WTC11 (cell line): ENCODE measurements around the gene ARHGAP23. TPM values are rescaled to one million over a fixed set of nuclear protein-coding genes. Genes with fewer than 3 reads are reported as not detected.

ENCODE experiments used
- ATF1 ChIP-seq: sonication (generic); formaldehyde crosslinking; IDR thresholded peaks from 2 replicates; pipeline ENCODE4 v1.8.1; 2023; ENCODE audit warnings: mild to moderate bottlenecking, moderate library complexity, missing genetic modification reagents
- CREB1 ChIP-seq: sonication (generic); formaldehyde crosslinking; IDR thresholded peaks from 2 replicates; pipeline ENCODE4 v1.8.0; 2023; ENCODE audit warnings: mild to moderate bottlenecking, missing genetic modification reagents
- FOXJ3 ChIP-seq: sonication (generic); formaldehyde crosslinking; IDR thresholded peaks from 2 replicates; pipeline ENCODE4 v1.9.0; 2021; ENCODE audit warnings: missing genetic modification reagents, mild to moderate bottlenecking, borderline replicate concordance
- FOXK1 ChIP-seq: sonication (generic); formaldehyde crosslinking; IDR thresholded peaks from 2 replicates; pipeline ENCODE4 v1.8.0; 2022; ENCODE audit warnings: mild to moderate bottlenecking, moderate library complexity, missing genetic modification reagents
- GABPB1 ChIP-seq: sonication (generic); formaldehyde crosslinking; IDR thresholded peaks from 2 replicates; pipeline ENCODE4 v1.8.1; 2023; ENCODE audit warnings: mild to moderate bottlenecking, missing genetic modification reagents
- GTF2I ChIP-seq: fragments of 250-450 bp; sonication (Bioruptor Pico); conservative IDR thresholded peaks from 2 replicates; pipeline ENCODE4 v1.4.0; 2021; ENCODE audit warnings: mild to moderate bottlenecking
- NFYB ChIP-seq: sonication (generic); formaldehyde crosslinking; conservative IDR thresholded peaks from 2 replicates; pipeline ENCODE4 v1.8.0; 2022; ENCODE audit warnings: low read depth, missing genetic modification reagents
- NR1H2 ChIP-seq: sonication (generic); formaldehyde crosslinking; IDR thresholded peaks from 2 replicates; pipeline ENCODE4 v1.9.0; 2021; ENCODE audit warnings: mild to moderate bottlenecking, moderate library complexity, missing genetic modification reagents
- OVOL2 ChIP-seq: fragments of 250-450 bp; sonication (Bioruptor Pico); IDR thresholded peaks from 2 replicates; pipeline ENCODE4 v1.9.0; 2021; ENCODE audit warnings: mild to moderate bottlenecking, borderline replicate concordance
- SMAD3 ChIP-seq: sonication (generic); formaldehyde crosslinking; IDR thresholded peaks from 2 replicates; pipeline ENCODE4 v1.8.0; 2022; ENCODE audit warnings: missing genetic modification reagents, mild to moderate bottlenecking, borderline replicate concordance
- SMAD4 ChIP-seq: sonication (generic); formaldehyde crosslinking; IDR thresholded peaks from 2 replicates; pipeline ENCODE4 v1.8.0; 2022; ENCODE audit warnings: mild to moderate bottlenecking, missing genetic modification reagents
- TCF7 ChIP-seq: sonication (generic); formaldehyde crosslinking; IDR thresholded peaks from 2 replicates; pipeline ENCODE4 v1.8.0; 2022; ENCODE audit warnings: mild to moderate bottlenecking, low read depth, missing genetic modification reagents, moderate library complexity
- USF1 ChIP-seq: sonication (generic); formaldehyde crosslinking; IDR thresholded peaks from 2 replicates; pipeline ENCODE4 v1.8.0; 2022; ENCODE audit warnings: mild to moderate bottlenecking, missing genetic modification reagents
- USF2 ChIP-seq: sonication (generic); formaldehyde crosslinking; IDR thresholded peaks from 2 replicates; pipeline ENCODE4 v1.8.1; 2023; ENCODE audit warnings: mild to moderate bottlenecking, missing genetic modification reagents, moderate library complexity
- ZMAT4 ChIP-seq: fragments of 250-450 bp; sonication (Bioruptor Pico); IDR thresholded peaks from 2 replicates; pipeline ENCODE4 v1.9.0; 2021; ENCODE audit warnings: mild to moderate bottlenecking
- ZNF138 ChIP-seq: sonication (generic); formaldehyde crosslinking; conservative IDR thresholded peaks from 2 replicates; pipeline ENCODE4 v1.8.1; 2022; ENCODE audit warnings: mild to moderate bottlenecking, moderate library complexity, missing genetic modification reagents
- ZNF232 ChIP-seq: sonication (generic); formaldehyde crosslinking; IDR thresholded peaks from 2 replicates; pipeline ENCODE4 v1.8.0; 2022; ENCODE audit warnings: mild to moderate bottlenecking, missing genetic modification reagents
- ZNF317 ChIP-seq: sonication (generic); formaldehyde crosslinking; IDR thresholded peaks from 2 replicates; pipeline ENCODE4 v1.8.1; 2023; ENCODE audit warnings: low read depth, mild to moderate bottlenecking, moderate library complexity, missing genetic modification reagents, borderline replicate concordance
- ZNF425 ChIP-seq: fragments of 250-450 bp; sonication (Bioruptor Pico); conservative IDR thresholded peaks from 2 replicates; pipeline ENCODE4 v1.9.0; 2021; ENCODE audit warnings: mild to moderate bottlenecking
- total RNA-seq: library from RNA; stranded (reverse); gene quantifications from 3 replicates; pipeline ENCODE4 v1.2.3, GENCODE V29; 2021
- TF ChIP-seq, protein P1 (sequence below): sonication (generic); formaldehyde crosslinking; IDR thresholded peaks from 2 replicates; pipeline ENCODE4 v1.8.0; 2023; ENCODE audit warnings: missing genetic modification reagents, mild to moderate bottlenecking, borderline replicate concordance
- TF ChIP-seq, protein P2 (sequence below): fragments of 250-450 bp; sonication (Bioruptor Pico); IDR thresholded peaks from 2 replicates; pipeline ENCODE4 v2.1.2; 2022; ENCODE audit warnings: mild to moderate bottlenecking, moderate library complexity
- TF ChIP-seq, protein P3 (sequence below): fragments of 250-450 bp; sonication (Bioruptor Pico); IDR thresholded peaks from 2 replicates; pipeline ENCODE4 v1.9.0; 2021; ENCODE audit warnings: moderate library complexity, mild to moderate bottlenecking, inconsistent platforms, borderline replicate concordance
- TF ChIP-seq, protein P4 (sequence below): fragments of 200-600 bp; IDR thresholded peaks from 2 replicates; pipeline ENCODE4 v1.8.0; 2022; ENCODE audit warnings: antibody characterized with exemption
- TF ChIP-seq, protein P5 (sequence below): fragments of 250-450 bp; sonication (Bioruptor Pico); IDR thresholded peaks from 2 replicates; pipeline ENCODE4 v1.8.0; 2021; ENCODE audit warnings: mild to moderate bottlenecking

Gene ARHGAP23
- total RNA-seq, 1 experiment from 2014 or later: 66.0 TPM

- TF ChIP-seq, protein P1, sequence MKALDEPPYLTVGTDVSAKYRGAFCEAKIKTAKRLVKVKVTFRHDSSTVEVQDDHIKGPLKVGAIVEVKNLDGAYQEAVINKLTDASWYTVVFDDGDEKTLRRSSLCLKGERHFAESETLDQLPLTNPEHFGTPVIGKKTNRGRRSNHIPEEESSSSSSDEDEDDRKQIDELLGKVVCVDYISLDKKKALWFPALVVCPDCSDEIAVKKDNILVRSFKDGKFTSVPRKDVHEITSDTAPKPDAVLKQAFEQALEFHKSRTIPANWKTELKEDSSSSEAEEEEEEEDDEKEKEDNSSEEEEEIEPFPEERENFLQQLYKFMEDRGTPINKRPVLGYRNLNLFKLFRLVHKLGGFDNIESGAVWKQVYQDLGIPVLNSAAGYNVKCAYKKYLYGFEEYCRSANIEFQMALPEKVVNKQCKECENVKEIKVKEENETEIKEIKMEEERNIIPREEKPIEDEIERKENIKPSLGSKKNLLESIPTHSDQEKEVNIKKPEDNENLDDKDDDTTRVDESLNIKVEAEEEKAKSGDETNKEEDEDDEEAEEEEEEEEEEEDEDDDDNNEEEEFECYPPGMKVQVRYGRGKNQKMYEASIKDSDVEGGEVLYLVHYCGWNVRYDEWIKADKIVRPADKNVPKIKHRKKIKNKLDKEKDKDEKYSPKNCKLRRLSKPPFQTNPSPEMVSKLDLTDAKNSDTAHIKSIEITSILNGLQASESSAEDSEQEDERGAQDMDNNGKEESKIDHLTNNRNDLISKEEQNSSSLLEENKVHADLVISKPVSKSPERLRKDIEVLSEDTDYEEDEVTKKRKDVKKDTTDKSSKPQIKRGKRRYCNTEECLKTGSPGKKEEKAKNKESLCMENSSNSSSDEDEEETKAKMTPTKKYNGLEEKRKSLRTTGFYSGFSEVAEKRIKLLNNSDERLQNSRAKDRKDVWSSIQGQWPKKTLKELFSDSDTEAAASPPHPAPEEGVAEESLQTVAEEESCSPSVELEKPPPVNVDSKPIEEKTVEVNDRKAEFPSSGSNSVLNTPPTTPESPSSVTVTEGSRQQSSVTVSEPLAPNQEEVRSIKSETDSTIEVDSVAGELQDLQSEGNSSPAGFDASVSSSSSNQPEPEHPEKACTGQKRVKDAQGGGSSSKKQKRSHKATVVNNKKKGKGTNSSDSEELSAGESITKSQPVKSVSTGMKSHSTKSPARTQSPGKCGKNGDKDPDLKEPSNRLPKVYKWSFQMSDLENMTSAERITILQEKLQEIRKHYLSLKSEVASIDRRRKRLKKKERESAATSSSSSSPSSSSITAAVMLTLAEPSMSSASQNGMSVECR: no peak
- TF ChIP-seq NR1H2 (CRISPR knock-in tag) (no peak), GTF2I (CRISPR knock-in tag) (no peak), ZMAT4 (CRISPR knock-in tag) (no peak), OVOL2 (CRISPR knock-in tag) (no peak), NFYB (CRISPR knock-in tag) (no peak), USF2 (no peak), GABPB1 (CRISPR knock-in tag) (peak; percentile 100), ATF1 (CRISPR knock-in tag) (no peak), USF1 (CRISPR knock-in tag) (no peak), SMAD4 (CRISPR knock-in tag) (no peak), FOXK1 (no peak), ZNF425 (CRISPR knock-in tag) (no peak), TCF7 (CRISPR knock-in tag) (no peak), ZNF317 (no peak), SMAD3 (CRISPR knock-in tag) (no peak), ZNF232 (CRISPR knock-in tag) (0 out of 2 replicates have a peak, but pooled peaks have one; percentile 55), FOXJ3 (CRISPR knock-in tag) (no peak), CREB1 (CRISPR knock-in tag) (no peak), ZNF138 (CRISPR knock-in tag) (no peak)
- TF ChIP-seq, protein P2, sequence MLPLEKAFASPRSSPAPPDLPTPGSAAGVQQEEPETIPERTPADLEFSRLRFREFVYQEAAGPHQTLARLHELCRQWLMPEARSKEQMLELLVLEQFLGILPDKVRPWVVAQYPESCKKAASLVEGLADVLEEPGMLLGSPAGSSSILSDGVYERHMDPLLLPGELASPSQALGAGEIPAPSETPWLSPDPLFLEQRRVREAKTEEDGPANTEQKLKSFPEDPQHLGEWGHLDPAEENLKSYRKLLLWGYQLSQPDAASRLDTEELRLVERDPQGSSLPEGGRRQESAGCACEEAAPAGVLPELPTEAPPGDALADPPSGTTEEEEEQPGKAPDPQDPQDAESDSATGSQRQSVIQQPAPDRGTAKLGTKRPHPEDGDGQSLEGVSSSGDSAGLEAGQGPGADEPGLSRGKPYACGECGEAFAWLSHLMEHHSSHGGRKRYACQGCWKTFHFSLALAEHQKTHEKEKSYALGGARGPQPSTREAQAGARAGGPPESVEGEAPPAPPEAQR (CRISPR knock-in tag): no peak
- TF ChIP-seq, protein P3, sequence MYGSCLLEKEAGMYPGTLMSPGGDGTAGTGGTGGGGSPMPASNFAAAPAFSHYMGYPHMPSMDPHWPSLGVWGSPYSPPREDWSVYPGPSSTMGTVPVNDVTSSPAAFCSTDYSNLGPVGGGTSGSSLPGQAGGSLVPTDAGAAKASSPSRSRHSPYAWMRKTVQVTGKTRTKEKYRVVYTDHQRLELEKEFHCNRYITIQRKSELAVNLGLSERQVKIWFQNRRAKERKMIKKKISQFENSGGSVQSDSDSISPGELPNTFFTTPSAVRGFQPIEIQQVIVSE (CRISPR knock-in tag): no peak
- TF ChIP-seq, protein P4, sequence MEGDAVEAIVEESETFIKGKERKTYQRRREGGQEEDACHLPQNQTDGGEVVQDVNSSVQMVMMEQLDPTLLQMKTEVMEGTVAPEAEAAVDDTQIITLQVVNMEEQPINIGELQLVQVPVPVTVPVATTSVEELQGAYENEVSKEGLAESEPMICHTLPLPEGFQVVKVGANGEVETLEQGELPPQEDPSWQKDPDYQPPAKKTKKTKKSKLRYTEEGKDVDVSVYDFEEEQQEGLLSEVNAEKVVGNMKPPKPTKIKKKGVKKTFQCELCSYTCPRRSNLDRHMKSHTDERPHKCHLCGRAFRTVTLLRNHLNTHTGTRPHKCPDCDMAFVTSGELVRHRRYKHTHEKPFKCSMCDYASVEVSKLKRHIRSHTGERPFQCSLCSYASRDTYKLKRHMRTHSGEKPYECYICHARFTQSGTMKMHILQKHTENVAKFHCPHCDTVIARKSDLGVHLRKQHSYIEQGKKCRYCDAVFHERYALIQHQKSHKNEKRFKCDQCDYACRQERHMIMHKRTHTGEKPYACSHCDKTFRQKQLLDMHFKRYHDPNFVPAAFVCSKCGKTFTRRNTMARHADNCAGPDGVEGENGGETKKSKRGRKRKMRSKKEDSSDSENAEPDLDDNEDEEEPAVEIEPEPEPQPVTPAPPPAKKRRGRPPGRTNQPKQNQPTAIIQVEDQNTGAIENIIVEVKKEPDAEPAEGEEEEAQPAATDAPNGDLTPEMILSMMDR: no peak
- TF ChIP-seq, protein P5, sequence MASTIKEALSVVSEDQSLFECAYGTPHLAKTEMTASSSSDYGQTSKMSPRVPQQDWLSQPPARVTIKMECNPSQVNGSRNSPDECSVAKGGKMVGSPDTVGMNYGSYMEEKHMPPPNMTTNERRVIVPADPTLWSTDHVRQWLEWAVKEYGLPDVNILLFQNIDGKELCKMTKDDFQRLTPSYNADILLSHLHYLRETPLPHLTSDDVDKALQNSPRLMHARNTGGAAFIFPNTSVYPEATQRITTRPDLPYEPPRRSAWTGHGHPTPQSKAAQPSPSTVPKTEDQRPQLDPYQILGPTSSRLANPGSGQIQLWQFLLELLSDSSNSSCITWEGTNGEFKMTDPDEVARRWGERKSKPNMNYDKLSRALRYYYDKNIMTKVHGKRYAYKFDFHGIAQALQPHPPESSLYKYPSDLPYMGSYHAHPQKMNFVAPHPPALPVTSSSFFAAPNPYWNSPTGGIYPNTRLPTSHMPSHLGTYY (CRISPR knock-in tag): no peak
Measured at GRCh38 chr17:38415250-38416194, 12.7 kb upstream of the ARHGAP23 start (continued).
